Muscle layer of colon (tissue), 2 donors: ENCODE results near the gene MTCL3.

ENCODE experiments used
- H3K27ac ChIP-seq: one replicate; pipeline ENCODE4 v1.7.0; 2013; ENCODE audit warnings: low read depth, mild to moderate bottlenecking, low read length, moderate library complexity
- H3K27me3 ChIP-seq, 2 donors: one replicate each; pipeline ENCODE4 v1.7.0; 2013; ENCODE audit warnings: low read length in 2 of 2, mild to moderate bottlenecking in 2 of 2; ENCODE audit not compliant: insufficient read depth in 2 of 2, control insufficient read depth in 1 of 2
- H3K36me3 ChIP-seq: one replicate; pipeline ENCODE4 v1.7.0; 2013; ENCODE audit warnings: mild to moderate bottlenecking, low read length; ENCODE audit not compliant: insufficient read depth
- H3K4me1 ChIP-seq: one replicate; pipeline ENCODE4 v1.7.0; 2013; ENCODE audit warnings: mild to moderate bottlenecking, low read length; ENCODE audit not compliant: insufficient read depth
- H3K4me3 ChIP-seq, 2 donors: one replicate each; pipeline ENCODE4 v1.7.0; 2013; ENCODE audit warnings: low read length in 2 of 2, low read depth in 1 of 2, mild to moderate bottlenecking in 1 of 2, moderate library complexity in 1 of 2
- H3K9ac ChIP-seq: one replicate; pipeline ENCODE4 v1.7.0; 2013; ENCODE audit warnings: low read length
- H3K9me3 ChIP-seq: one replicate; pipeline ENCODE4 v1.7.0; 2013; ENCODE audit warnings: mild to moderate bottlenecking, low read length
- donor health status: abdominal sarcoma.
- donor health status: Adenocarcinoma of cecum.

MTCL3 gene

DNA sequence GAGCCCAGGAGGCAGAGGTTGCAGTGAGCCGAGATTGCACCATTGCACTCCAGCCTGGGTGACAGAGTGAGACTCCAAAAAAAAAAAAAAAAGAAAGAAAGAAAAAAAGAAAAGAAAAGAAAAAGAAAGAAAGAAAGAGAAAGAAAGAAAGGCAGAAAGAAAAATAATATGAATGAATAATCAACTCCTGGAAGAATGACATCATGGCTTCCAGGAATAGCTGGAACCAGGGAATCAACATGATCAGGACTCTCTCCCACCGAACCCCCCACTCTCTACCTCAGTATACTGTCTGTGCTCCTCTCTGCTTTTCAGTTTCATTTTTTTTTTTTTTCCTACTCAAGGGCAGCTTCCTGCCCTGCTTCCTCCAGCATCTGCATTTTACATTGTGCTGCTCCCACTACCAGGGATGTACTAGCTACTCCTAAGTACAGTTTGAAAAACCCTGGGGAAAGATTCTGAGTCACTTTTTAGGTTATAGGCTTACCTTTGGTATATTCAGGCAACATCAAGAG, 19.7 kb upstream of the MTCL3 start:
- H3K4me3 ChIP-seq: no peak overlapping the region
- H3K27ac ChIP-seq: no peak overlapping the region
- no peaks in the 10 kb centered on the region for H3K9me3 ChIP-seq
- no peaks in the 10 kb centered on the region for H3K36me3 ChIP-seq
- H3K9ac ChIP-seq: no peak overlapping the region
- no peaks in the 10 kb centered on the region for H3K27me3 ChIP-seq
- H3K4me1 ChIP-seq: no peaks in the 10 kb centered on the region

DNA sequence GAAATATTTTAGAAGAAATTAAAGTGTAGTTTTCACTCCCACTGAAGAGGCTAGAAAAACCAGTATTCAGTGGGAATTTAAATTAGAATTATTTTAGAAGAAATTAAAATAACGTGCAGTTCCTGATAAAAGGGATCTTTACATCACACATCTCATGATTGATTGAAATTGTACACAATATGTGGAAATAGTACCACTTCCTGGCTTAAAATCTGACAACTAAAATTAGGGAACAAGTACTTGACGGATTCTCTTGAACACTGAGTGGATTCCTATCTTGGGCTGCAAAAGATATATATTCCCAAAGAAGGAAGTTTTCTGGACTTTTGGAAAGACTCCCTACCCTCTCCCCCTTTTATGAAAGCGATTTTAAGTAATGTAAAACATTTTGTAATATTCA, 14.6 kb upstream of the MTCL3 start:
- Histone ChIP-seq H3K27me3 (no peaks in the 10 kb centered on the region), H3K27ac (no peak overlapping the region), H3K4me3 (no peak overlapping the region), H3K4me1 (no peaks in the 10 kb centered on the region), H3K9me3 (no peaks in the 10 kb centered on the region), H3K9ac (no peak overlapping the region), H3K36me3 (no peaks in the 10 kb centered on the region)

DNA sequence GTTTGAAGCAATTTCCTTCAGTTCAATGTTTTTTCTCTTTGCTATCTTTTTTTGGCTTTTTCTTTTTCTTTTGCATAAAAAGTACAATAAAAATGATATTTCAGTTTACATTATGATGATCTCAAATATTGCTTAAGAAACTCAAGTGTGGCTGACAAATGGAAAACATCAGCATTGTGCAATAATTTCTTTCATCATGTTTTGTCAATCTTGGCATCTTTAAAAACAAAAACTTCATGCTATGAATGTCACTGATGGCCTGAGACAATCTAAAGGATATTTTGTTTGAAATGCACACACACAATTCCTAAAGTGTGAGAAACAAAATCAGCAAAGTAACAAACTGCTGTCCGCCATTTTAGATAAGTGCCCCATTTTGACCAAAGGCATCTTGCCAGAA, 13.9 kb upstream of the MTCL3 start:
- Histone ChIP-seq H3K4me1 (no peaks in the 10 kb centered on the region), H3K27me3 (no peaks in the 10 kb centered on the region), H3K9me3 (no peaks in the 10 kb centered on the region), H3K27ac (no peak overlapping the region), H3K9ac (no peak overlapping the region), H3K4me3 (no peak overlapping the region), H3K36me3 (no peaks in the 10 kb centered on the region)

DNA sequence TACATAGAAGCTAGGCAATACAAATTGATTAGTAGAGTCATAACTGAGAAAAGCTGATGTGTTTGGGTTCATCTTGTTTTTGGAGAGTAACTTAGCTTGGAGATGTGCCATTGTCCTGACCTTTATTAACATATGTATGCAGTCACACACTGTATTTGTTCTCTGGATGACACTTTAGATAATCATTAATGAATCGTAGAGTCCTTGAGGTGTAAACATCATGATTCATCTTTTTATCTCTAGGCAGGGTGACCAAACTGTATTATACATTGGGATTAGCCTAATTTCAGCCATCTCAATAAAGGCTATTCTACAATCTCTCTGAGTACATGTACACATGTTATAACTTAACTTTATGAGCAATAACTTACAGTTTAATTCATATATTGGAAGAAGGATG, 3.6 kb upstream of the MTCL3 start:
- H3K9ac ChIP-seq: no peak overlapping the region
- no peaks in the 10 kb centered on the region for H3K9me3 ChIP-seq
- H3K27me3 ChIP-seq: peaks cover 10 to 25% of the 10 kb centered on the region in 2 donors
- H3K36me3 ChIP-seq: no peaks in the 10 kb centered on the region
- no peak overlapping the region for H3K27ac ChIP-seq
- no peak overlapping the region for H3K4me3 ChIP-seq
- peaks cover 4% of the 10 kb centered on the region for H3K4me1 ChIP-seq

DNA sequence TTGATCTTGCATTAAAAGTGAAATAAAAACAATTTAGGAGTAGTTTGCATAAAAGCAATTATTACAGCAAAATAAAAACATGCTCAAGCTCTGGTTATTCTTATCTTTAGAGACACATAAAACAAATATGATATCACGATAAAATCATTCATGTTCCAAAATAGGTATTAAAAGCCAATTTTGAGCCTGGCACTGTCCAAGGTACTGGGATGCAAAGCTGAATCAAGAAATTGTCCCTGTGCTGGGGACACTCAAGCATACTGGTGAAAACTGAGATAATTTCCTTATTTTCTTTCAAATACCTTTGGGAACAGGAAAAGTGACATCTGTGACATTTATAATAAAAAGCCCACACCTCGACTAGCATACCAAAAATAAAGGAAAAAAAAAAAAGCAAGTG, 931 bp upstream of the MTCL3 start:
- Histone ChIP-seq H3K4me3 (no peak overlapping the region), H3K27me3 (peaks cover 10 to 47% of the 10 kb centered on the region in 2 donors), H3K36me3 (no peaks in the 10 kb centered on the region), H3K9ac (no peak overlapping the region), H3K4me1 (peaks cover 11% of the 10 kb centered on the region), H3K27ac (no peak overlapping the region), H3K9me3 (no peaks in the 10 kb centered on the region)

DNA sequence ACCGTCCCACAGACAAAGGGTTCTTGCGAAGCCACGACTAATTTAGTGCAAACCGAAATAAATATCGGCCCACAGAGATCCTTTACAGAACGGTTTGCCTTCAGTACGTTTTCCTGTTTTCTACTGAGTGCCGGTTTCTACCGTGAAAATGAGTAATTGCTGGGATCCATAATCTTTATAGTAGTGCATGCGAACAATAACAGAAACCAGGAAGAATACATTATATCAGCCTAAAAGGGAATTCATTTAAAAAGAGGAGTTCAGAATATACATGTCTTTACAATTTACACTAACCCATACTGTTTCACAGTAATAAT, 292 bp upstream of the MTCL3 start:
- H3K4me3 ChIP-seq: no peak overlapping the region
- H3K27me3 ChIP-seq: peaks cover 10 to 47% of the 10 kb centered on the region in 2 donors
- H3K36me3 ChIP-seq: no peaks in the 10 kb centered on the region
- H3K9ac ChIP-seq: no peak overlapping the region
- no peak overlapping the region for H3K27ac ChIP-seq
- peaks cover 11% of the 10 kb centered on the region for H3K4me1 ChIP-seq
- H3K9me3 ChIP-seq: no peaks in the 10 kb centered on the region

DNA sequence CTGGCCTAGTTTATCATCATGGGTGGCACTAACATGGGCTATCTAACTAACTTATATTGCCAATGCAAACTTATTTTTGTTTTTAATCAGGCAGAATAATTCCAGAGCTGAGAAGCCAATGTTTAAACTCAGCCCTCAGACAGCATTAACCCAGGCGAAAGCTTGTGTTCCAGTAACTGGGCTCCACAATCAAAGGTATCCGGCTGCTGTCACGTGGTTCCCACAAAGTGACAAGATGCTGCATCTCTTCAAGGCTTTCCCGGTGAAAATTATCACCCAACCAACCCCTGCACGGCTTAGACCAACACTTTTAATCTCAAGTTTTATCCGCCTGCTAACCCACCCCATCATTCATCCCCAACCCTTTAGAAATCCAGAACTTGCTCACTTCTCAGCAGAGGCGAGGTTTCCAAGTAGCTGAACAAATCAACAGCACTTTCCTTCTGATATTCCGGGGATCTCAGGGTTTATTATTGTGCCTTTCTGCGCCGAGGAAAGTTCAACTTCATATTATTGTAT, 885 bp downstream of the MTCL3 start:
- Histone ChIP-seq H3K9me3 (no peaks in the 10 kb centered on the region), H3K36me3 (no peaks in the 10 kb centered on the region), H3K27me3 (peaks cover 10 to 47% of the 10 kb centered on the region in 2 donors), H3K9ac (no peak overlapping the region), H3K4me3 (no peak overlapping the region), H3K4me1 (peaks cover 11% of the 10 kb centered on the region), H3K27ac (no peak overlapping the region)

DNA sequence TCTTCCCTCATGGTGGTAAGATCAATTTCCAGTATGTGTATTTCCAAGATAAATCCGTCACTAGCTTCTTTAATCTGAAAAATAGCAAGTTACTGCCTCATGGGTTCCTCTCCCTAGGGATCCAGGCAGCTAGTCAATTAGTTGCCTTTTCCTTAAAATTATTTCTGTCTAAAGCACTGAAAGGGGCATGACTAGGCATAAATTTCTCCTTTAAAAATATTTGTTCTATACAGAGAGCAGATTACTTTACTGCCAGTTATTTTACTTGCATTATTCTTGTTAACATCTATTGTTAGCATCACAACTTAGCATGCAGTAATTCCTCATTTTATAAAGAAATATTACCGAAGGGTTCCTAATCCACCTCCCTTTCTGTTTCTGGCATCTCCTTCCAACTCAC, 1.4 kb downstream of the MTCL3 start:
- Histone ChIP-seq H3K9ac (no peak overlapping the region), H3K27ac (no peak overlapping the region), H3K4me3 (no peak overlapping the region), H3K4me1 (peaks cover 11% of the 10 kb centered on the region), H3K27me3 (peaks cover 10 to 47% of the 10 kb centered on the region in 2 donors), H3K36me3 (no peaks in the 10 kb centered on the region), H3K9me3 (no peaks in the 10 kb centered on the region)

DNA sequence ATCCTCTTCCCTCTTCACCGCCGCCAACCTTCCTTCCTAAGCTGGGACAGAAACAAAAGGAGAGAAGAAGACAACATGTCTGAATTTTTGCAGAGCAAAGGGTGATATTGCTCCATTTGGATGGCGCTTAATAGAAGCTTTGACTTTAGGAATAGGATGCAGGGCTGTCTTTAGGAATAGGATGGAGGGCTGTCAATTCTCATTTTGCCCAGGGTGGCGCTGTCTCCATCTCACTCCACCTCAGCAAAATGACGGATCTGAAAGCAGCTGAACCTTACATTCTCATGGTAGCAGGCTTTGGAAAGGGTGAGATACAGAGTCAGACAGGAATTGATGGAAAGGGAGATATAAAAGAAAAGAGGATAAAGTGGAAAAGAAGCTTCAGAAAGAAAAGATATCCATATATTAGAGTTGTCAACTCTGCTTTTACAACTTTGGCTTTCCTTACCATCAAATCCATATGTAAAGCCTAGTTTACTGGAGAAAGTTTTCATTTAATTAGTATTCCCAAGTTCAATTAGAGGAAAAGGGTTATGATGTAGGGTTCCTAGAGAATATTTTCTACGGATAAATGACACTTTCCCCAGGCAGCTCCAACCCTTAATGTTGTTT, 2.4 kb downstream of the MTCL3 start:
- peaks cover 11% of the 10 kb centered on the region for H3K4me1 ChIP-seq
- H3K27me3 ChIP-seq: peaks cover 10 to 47% of the 10 kb centered on the region in 2 donors
- no peaks in the 10 kb centered on the region for H3K9me3 ChIP-seq
- peak overlapping the region; percentile 60 to 67 for H3K4me3 ChIP-seq
- H3K27ac ChIP-seq: no peak overlapping the region
- H3K9ac ChIP-seq: no peak overlapping the region
- no peaks in the 10 kb centered on the region for H3K36me3 ChIP-seq

DNA sequence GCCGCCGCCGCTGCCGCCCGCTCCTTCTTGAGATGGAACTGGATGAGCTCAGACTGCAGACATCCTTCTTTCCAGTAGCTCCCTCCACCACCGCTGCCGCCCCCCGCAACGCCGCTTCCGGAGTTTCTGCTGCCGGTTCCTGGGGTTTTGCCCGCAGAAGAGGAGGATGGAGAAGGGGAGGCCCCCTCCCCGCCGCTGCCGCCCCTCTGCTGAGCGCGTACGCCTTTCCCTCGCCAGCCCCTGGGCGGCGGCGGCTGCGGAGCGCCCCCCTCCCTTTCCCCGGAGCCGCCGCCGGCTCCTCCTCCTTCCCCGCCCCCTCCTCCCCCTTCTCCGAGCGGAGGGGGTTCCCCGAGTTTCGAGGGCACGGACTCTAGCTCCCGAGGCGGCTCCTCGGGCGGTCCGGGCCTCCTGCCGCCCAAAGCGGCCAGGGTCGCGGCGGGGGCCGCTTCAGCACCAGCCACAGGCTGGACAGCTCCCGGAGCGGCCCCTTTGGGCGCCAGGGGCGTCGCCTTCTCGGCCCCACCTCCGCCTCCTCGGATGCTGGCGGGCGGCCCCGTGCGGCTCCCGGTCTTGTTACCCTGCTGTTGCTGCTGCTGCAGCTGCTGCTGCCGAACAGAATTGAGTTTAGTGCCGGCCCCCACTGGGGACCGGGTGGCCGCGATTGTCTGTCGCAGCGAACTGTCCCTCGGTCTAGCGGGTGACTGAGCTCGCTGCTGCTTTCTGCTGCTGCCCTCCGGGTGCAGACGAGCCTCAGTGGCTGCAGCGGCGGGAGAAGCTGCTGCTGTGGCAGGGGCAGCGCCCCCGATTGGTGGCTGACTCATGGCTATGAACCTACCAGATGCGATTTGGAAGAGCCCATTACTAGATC, 3.1 kb downstream of the MTCL3 start:
- peaks cover 11% of the 10 kb centered on the region for H3K4me1 ChIP-seq
- H3K27me3 ChIP-seq: peaks cover 10 to 47% of the 10 kb centered on the region in 2 donors
- no peaks in the 10 kb centered on the region for H3K9me3 ChIP-seq
- no peaks in the 10 kb centered on the region for H3K36me3 ChIP-seq
- H3K9ac ChIP-seq: no peak overlapping the region
- peak overlapping the region; percentile 3 for H3K27ac ChIP-seq
- peak overlapping the region; percentile 60 to 67 for H3K4me3 ChIP-seq

DNA sequence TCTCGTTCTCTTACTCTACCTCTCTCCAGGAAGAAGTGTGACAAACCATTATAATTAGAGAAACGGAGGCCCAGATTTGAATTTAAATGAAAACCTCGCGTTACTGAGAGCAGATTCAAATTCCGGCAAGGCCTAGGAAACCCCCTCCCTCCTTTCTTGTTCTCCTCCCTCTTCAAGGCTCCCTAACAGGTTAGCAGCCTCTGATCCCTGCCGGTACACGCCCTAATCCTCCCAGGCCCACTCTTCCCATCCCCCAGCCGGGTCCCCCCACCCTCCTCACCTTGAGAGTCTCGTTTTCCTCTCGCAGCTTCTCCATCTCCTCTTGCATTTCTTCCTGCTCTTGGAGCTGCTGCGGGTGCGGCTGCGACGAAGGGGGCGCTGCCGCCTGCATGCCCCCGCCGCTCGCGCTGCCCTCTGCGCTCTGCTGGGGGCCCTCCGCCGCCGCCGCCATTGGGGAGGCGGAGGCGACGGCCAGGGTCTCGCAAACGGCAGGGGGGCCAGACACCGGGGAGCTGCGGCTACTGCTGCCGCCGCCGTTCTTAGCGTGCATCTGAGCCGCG, 3.8 kb downstream of the MTCL3 start:
- Histone ChIP-seq H3K9ac (no peak overlapping the region), H3K4me1 (peaks cover 11% of the 10 kb centered on the region), H3K9me3 (no peaks in the 10 kb centered on the region), H3K27ac (no peak overlapping the region), H3K4me3 (peak overlapping the region; percentile 60 to 67), H3K27me3 (peaks cover 9 to 45% of the 10 kb centered on the region in 2 donors), H3K36me3 (no peaks in the 10 kb centered on the region)
